Trophoblast cell (in vitro differentiated cells and primary cell): Measurements from ENCODE around the gene EFHB.
A peak's percentile ranks its signal among the peaks of the same experiment; 100 is the strongest.

Experiments
- DNase-seq, 2 donors: peaks; one replicate each; pipeline ENCODE4 v3.0.0-alpha.2; 2016
- H2AFZ ChIP-seq: 2 replicates; pipeline ENCODE4 v1.6.1; 2013; ENCODE audit warnings: low read length, moderate library complexity, mild to moderate bottlenecking; ENCODE audit not compliant: insufficient read depth, poor library complexity
- H2AK5ac ChIP-seq: 2 replicates; pipeline ENCODE4 v1.6.1; 2013; ENCODE audit warnings: mild to moderate bottlenecking, low read length
- H2BK120ac ChIP-seq: 2 replicates; pipeline ENCODE4 v1.6.1; 2013; ENCODE audit warnings: low read length, mild to moderate bottlenecking, moderate library complexity; ENCODE audit not compliant: insufficient read depth, poor library complexity
- H2BK12ac ChIP-seq: 2 replicates; pipeline ENCODE4 v1.6.1; 2013; ENCODE audit warnings: mild to moderate bottlenecking, low read length, moderate library complexity
- H2BK5ac ChIP-seq: 2 replicates; pipeline ENCODE4 v1.6.1; 2013; ENCODE audit warnings: low read length, low read depth, moderate library complexity, mild to moderate bottlenecking; ENCODE audit not compliant: poor library complexity
- H3K14ac ChIP-seq: 2 replicates; pipeline ENCODE4 v1.6.1; 2013; ENCODE audit warnings: mild to moderate bottlenecking, low read length
- H3K18ac ChIP-seq: 2 replicates; pipeline ENCODE4 v1.6.1; 2013; ENCODE audit warnings: mild to moderate bottlenecking, low read length
- H3K23ac ChIP-seq: 2 replicates; pipeline ENCODE4 v1.6.1; 2013; ENCODE audit warnings: low read length
- H3K27ac ChIP-seq: 2 replicates; pipeline ENCODE4 v1.5.1; 2013; ENCODE audit warnings: low read depth, mild to moderate bottlenecking, inconsistent platforms, low read length, moderate library complexity
- H3K27me3 ChIP-seq: 2 replicates; pipeline ENCODE4 v1.6.1; 2013; ENCODE audit warnings: inconsistent platforms, mild to moderate bottlenecking, low read length, moderate library complexity; ENCODE audit not compliant: insufficient read depth
- H3K36me3 ChIP-seq, 2 experiments: 1 replicate in 1 of 2; 2 replicates in 1 of 2; pipeline ENCODE4 v1.6.1; 2013; ENCODE audit warnings: low read length in 2 of 2, mild to moderate bottlenecking in 2 of 2, moderate library complexity in 1 of 2; ENCODE audit not compliant: insufficient read depth in 2 of 2, control insufficient read depth in 1 of 2
- H3K4ac ChIP-seq: 2 replicates; pipeline ENCODE4 v1.6.1; 2013; ENCODE audit warnings: low read depth, mild to moderate bottlenecking, low read length, moderate library complexity
- H3K4me1 ChIP-seq, 2 experiments: 1 replicate in 1 of 2; 2 replicates in 1 of 2; pipeline ENCODE4 v1.6.1; 2013; ENCODE audit warnings: low read length in 2 of 2, mild to moderate bottlenecking in 2 of 2, moderate library complexity in 1 of 2; ENCODE audit not compliant: insufficient read depth in 2 of 2, control insufficient read depth in 1 of 2
- H3K4me2 ChIP-seq: 2 replicates; pipeline ENCODE4 v1.6.1; 2013; ENCODE audit warnings: inconsistent platforms, mild to moderate bottlenecking, low read length, moderate library complexity
- H3K4me3 ChIP-seq: 2 replicates; pipeline ENCODE4 v1.5.1; 2013; ENCODE audit warnings: mild to moderate bottlenecking, low read depth, low read length, inconsistent platforms
- H3K79me1 ChIP-seq: one replicate; pipeline ENCODE4 v1.6.1; 2013; ENCODE audit warnings: low read length
- H3K79me2 ChIP-seq: 2 replicates; pipeline ENCODE4 v1.6.1; 2013; ENCODE audit warnings: low read length, mild to moderate bottlenecking; ENCODE audit not compliant: control insufficient read depth, insufficient read depth, poor library complexity
- H3K9ac ChIP-seq: 2 replicates; pipeline ENCODE4 v1.6.1; 2013; ENCODE audit warnings: mild to moderate bottlenecking, low read length
- H3K9me3 ChIP-seq: 2 replicates; pipeline ENCODE4 v1.6.1; 2013; ENCODE audit warnings: low read depth, mild to moderate bottlenecking, control low read depth, inconsistent platforms, low read length; ENCODE audit not compliant: insufficient read depth
- H4K12ac ChIP-seq: 2 replicates; pipeline ENCODE4 v1.6.1; 2013; ENCODE audit warnings: low read depth, mild to moderate bottlenecking, low read length, moderate library complexity
- H4K8ac ChIP-seq: 2 replicates; pipeline ENCODE4 v1.6.1; 2013; ENCODE audit warnings: low read depth, mild to moderate bottlenecking, low read length, moderate library complexity
- H4K91ac ChIP-seq: one replicate; pipeline ENCODE4 v1.6.1; 2013; ENCODE audit warnings: low read depth, mild to moderate bottlenecking, low read length, moderate library complexity
- WGBS: extraction: QIAGEN DNeasy Blood & Tissue Kit; methylation state at CpG from one replicate; pipeline ENCODE4 v1.1.7; 2013; ENCODE audit warnings: missing lambda C conversion rate; ENCODE audit not compliant: insufficient read length, insufficient coverage; ENCODE audit errors: extremely low coverage; 5-methylcytosine and 5-hydroxymethylcytosine counted together

The EFHB gene

GRCh38 chr3:19940643-19941042, 6.6 kb upstream of the EFHB start:
- no peak overlapping the region for H3K4me3 ChIP-seq
- no peaks in the 10 kb centered on the region for H3K79me1 ChIP-seq
- no peak overlapping the region for H3K4ac ChIP-seq
- no peak overlapping the region for H2AK5ac ChIP-seq
- no peak overlapping the region for H3K14ac ChIP-seq
- H3K36me3 ChIP-seq, result no peaks in the 10 kb centered on the region
- no peak overlapping the region for H4K91ac ChIP-seq
- H2BK5ac ChIP-seq, result no peak overlapping the region
- no peaks in the 10 kb centered on the region for H3K79me2 ChIP-seq
- H2BK12ac ChIP-seq, result no peak overlapping the region
- H3K18ac ChIP-seq, result no peak overlapping the region
- H4K12ac ChIP-seq, result no peak overlapping the region
- H4K8ac ChIP-seq, result no peak overlapping the region
- no peaks in the 10 kb centered on the region for H3K9me3 ChIP-seq
- H2BK120ac ChIP-seq, result no peak overlapping the region
- H3K4me2 ChIP-seq, result no peak overlapping the region
- H3K27ac ChIP-seq, result no peak overlapping the region
- H3K9ac ChIP-seq, result no peak overlapping the region
- H3K4me1 ChIP-seq, result peaks cover 0 to 4% of the 10 kb centered on the region in 2 experiments
- no peak overlapping the region for H3K23ac ChIP-seq
- no CpG with 5 or more reads among the region's 1 CpG for WGBS
- DNase-seq, result peak in 1 of 2 donors; percentile 38
- no peaks in the 10 kb centered on the region for H3K27me3 ChIP-seq
- no peak overlapping the region for H2AFZ ChIP-seq

GRCh38 chr3:19938295-19938627, 4.2 kb upstream of the EFHB start:
- H3K27me3 ChIP-seq, result no peaks in the 10 kb centered on the region
- DNase-seq, result no peak
- no peaks in the 10 kb centered on the region for H3K79me2 ChIP-seq
- no peaks in the 10 kb centered on the region for H3K79me1 ChIP-seq
- H3K4me2 ChIP-seq, result no peak overlapping the region
- peaks cover 0 to 4% of the 10 kb centered on the region in 2 experiments for H3K4me1 ChIP-seq
- H2BK120ac ChIP-seq, result no peak overlapping the region
- no peak overlapping the region for H2AK5ac ChIP-seq
- H3K36me3 ChIP-seq, result no peaks in the 10 kb centered on the region
- H3K4me3 ChIP-seq, result no peak overlapping the region
- H2BK5ac ChIP-seq, result no peak overlapping the region
- no peak overlapping the region for H2BK12ac ChIP-seq
- H4K91ac ChIP-seq, result no peak overlapping the region
- H3K27ac ChIP-seq, result no peak overlapping the region
- no peak overlapping the region for H3K4ac ChIP-seq
- H4K8ac ChIP-seq, result no peak overlapping the region
- WGBS, result no CpG with 5 or more reads among the region's 1 CpG
- H3K9me3 ChIP-seq, result no peaks in the 10 kb centered on the region
- H4K12ac ChIP-seq, result no peak overlapping the region
- H3K9ac ChIP-seq, result no peak overlapping the region
- H3K18ac ChIP-seq, result no peak overlapping the region
- H3K14ac ChIP-seq, result no peak overlapping the region
- H3K23ac ChIP-seq, result no peak overlapping the region
- no peak overlapping the region for H2AFZ ChIP-seq

GRCh38 chr3:19937459-19938294, 3.7 kb upstream of the EFHB start:
- H2BK5ac ChIP-seq, result no peak overlapping the region
- no CpG with 5 or more reads among the region's 7 CpGs for WGBS

GRCh38 chr3:19932422-19932821, 1.6 kb downstream of the EFHB start:
- no CpG with 5 or more reads among the region's 2 CpGs for WGBS

More at GRCh38 chr3:19937459-19938294, 3.7 kb upstream of the EFHB start:
- Histone ChIP-seq H2AK5ac (no peak overlapping the region), H3K4me2 (peak overlapping the region; percentile 32), H4K12ac (no peak overlapping the region), H3K9ac (no peak overlapping the region), H4K91ac (no peak overlapping the region), H3K4ac (no peak overlapping the region), H2AFZ (no peak overlapping the region), H2BK12ac (no peak overlapping the region), H2BK120ac (no peak overlapping the region), H4K8ac (no peak overlapping the region), H3K23ac (no peak overlapping the region), H3K36me3 (no peaks in the 10 kb centered on the region), H3K14ac (no peak overlapping the region), H3K18ac (no peak overlapping the region), H3K79me2 (no peaks in the 10 kb centered on the region), H3K9me3 (no peaks in the 10 kb centered on the region), H3K4me1 (peaks cover 0 to 4% of the 10 kb centered on the region in 2 experiments), H3K27me3 (no peaks in the 10 kb centered on the region), H3K4me3 (no peak overlapping the region), H3K27ac (no peak overlapping the region), H3K79me1 (no peaks in the 10 kb centered on the region)
- peak; percentile 52 to 91 for DNase-seq

More at GRCh38 chr3:19932422-19932821, 1.6 kb downstream of the EFHB start:
- H3K18ac ChIP-seq, result no peak overlapping the region
- no peaks in the 10 kb centered on the region for H3K9me3 ChIP-seq
- no peak overlapping the region for H2BK120ac ChIP-seq
- H2BK12ac ChIP-seq, result no peak overlapping the region
- H2AK5ac ChIP-seq, result no peak overlapping the region
- H3K79me2 ChIP-seq, result no peaks in the 10 kb centered on the region
- H3K4me3 ChIP-seq, result no peak overlapping the region
- no peaks in the 10 kb centered on the region for H3K79me1 ChIP-seq
- no peak overlapping the region for H2BK5ac ChIP-seq
- no peaks in the 10 kb centered on the region for H3K27me3 ChIP-seq
- no peak overlapping the region for H3K4ac ChIP-seq
- H3K4me1 ChIP-seq, result peaks cover 0 to 7% of the 10 kb centered on the region in 2 experiments
- no peak overlapping the region for H3K9ac ChIP-seq
- no peak overlapping the region for H3K4me2 ChIP-seq
- no peak overlapping the region for H3K14ac ChIP-seq
- H4K91ac ChIP-seq, result no peak overlapping the region
- H2AFZ ChIP-seq, result no peak overlapping the region
- H3K23ac ChIP-seq, result no peak overlapping the region
- no peaks in the 10 kb centered on the region for H3K36me3 ChIP-seq
- H4K8ac ChIP-seq, result no peak overlapping the region
- no peak overlapping the region for H3K27ac ChIP-seq
- no peak overlapping the region for H4K12ac ChIP-seq
- no peak for DNase-seq
